Measurements from ENCODE around the gene LRRC8E.
"Not testable (repeated sequence)": the region's sequence is repeated elsewhere in the genome, so short reads cannot be mapped to it uniquely, and the experiment has no call there.

Gene LRRC8E

DNA sequence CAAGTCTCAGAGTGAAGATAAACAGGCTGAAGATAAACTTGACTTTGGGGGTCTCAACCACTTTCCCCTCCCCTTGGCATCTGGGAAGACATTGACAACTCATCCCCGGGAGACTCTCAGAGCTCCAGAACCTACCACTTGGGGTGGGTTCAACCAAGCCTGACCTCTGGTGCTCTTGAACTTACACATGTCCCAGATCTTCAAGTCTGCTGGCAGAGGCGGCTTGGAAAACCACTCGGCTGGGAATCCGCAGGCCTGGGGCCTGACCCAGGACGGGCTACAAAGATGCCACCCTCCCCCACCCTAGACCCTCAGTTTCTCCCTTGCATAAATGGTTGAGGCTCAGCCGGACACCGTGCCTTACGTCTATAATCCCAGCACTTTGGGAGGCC, 512 bp downstream of the LRRC8E start:
- DNase-seq: no peak

DNA sequence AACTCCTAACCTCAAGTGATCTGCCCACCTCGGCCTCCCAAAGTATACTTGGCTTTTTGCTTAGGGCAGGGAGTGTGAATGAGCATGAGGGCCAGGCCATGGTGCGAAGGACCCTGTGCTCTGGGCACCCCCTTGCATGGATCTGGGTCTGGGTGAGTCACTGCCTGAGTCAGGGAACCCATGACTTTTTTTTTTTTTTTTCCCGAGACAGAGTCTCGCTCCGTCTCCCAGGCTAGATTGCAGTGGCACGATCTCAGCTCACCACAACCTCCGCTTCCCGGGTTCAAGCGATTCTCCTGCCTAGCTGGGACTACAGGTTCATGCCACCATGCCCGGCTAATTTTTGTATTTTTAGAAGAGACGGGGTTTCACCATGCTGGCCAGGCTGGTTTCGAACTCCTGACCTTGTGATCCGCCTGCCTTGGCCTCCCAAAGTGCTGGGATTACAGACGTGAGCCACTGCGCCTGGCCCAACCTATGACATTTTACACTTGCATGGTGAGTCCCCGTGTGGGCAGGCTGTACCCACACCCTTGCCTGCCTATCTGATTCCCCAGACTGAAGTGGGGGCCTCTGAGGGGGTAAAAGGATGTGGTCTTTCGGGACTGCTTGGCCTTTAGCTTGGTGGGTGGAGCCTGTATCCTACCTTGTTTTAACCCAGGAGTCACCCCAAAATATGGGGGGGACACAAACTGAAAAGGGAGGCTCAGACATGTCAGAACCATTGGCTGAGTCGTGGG, 5.2 kb downstream of the LRRC8E start:
- not testable (repeated sequence) for DNase-seq

DNA sequence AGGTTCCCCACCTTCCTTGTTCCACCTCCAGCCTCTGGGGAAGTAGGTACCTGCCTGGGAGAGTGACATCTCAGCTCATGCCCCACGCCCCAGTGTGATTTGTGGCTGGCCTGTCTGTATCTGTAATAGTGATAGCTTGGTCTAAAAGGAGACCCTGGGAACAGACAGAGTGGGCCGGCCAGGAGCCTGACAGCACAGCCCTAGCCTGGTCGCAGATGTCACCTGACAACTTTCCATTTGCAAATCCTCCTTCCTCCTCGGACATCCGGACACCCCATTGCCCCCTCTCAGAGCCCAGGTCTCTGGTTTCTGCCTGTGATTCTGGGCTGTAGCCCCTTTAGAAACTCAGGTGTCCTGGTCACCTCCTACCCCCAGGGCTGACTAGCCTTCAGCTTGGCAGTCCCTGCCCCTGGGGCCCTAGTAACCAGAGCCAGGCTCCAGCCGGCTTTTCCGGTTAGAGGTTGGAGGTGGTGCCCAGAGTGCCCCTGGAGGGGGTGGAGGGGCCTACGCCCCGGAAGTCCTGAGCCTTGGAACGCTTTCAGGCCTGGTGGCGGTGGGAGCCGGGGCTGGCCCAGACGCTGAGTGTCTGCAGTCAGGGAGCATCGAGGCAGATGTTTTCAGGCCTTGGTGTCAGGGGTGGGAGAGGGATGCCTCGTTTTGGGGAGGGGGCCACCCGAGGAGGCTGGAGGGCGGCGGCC, 6.5 kb downstream of the LRRC8E start:
- DNase-seq: no peak

DNA sequence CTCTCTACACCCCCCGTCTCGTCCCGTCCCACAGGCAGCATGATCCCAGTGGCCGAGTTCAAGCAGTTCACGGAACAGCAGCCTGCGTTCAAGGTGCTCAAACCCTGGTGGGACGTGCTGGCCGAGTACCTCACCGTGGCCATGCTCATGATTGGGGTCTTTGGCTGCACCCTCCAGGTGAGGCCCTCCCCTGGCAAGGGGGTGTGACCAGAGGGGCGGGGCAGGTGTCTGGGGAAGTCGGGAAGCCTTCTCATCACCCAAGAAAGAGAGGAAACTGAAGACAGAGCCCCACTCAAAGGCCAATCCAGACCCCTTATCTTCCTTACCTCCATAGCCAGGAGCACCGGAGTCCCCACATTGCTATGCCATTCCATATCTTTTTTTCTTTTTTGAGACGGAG, 7.3 kb downstream of the LRRC8E start:
- DNase-seq: no peak

DNA sequence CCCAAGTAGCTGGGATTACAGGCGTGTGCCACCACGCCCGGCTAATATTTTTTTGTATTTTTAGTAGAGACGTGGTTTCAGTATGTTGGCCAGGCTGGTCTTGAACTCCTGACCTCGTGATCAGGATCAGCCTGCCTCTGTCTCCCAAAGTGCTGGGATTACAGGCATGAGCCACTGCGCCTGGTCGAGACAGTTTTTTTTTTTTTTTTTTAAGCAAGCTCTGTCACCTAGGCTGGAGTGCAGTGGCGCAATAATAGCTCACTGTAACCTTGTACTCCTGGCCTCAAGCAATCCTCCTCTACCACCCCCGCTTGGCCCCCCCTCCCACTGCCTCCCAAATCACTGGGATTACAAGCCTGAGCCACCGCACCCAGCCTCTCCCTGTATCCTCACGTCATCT, 9.0 kb downstream of the LRRC8E start:
- DNase-seq: no peak

DNA sequence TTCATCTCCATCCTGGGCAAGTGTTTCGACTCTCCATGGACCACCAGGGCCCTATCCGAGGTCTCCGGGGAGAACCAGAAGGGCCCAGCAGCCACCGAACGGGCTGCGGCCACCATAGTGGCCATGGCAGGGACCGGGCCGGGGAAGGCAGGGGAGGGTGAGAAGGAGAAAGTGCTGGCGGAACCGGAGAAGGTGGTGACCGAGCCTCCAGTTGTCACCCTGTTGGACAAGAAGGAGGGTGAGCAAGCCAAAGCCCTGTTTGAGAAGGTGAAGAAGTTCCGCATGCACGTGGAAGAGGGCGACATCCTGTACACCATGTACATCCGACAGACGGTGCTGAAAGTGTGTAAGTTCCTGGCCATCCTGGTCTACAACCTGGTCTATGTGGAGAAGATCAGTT, 10.7 kb downstream of the LRRC8E start:
- no peak for DNase-seq

DNA sequence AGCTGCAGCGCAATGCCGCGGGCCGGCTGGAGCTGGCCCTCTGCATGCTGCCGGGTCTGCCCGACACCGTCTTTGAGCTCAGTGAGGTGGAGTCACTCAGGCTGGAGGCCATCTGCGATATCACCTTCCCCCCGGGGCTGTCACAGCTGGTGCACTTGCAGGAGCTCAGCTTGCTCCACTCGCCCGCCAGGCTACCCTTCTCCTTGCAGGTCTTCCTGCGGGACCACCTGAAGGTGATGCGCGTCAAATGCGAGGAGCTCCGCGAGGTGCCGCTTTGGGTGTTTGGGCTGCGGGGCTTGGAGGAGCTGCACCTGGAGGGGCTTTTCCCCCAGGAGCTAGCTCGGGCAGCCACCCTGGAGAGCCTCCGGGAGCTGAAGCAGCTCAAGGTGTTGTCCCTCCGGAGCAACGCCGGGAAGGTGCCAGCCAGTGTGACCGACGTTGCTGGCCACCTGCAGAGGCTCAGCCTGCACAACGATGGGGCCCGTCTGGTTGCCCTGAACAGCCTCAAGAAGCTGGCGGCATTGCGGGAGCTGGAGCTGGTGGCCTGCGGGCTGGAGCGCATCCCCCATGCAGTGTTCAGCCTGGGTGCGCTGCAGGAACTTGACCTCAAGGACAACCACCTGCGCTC, 11.6 kb downstream of the LRRC8E start:
- DNase-seq: no peak

DNA sequence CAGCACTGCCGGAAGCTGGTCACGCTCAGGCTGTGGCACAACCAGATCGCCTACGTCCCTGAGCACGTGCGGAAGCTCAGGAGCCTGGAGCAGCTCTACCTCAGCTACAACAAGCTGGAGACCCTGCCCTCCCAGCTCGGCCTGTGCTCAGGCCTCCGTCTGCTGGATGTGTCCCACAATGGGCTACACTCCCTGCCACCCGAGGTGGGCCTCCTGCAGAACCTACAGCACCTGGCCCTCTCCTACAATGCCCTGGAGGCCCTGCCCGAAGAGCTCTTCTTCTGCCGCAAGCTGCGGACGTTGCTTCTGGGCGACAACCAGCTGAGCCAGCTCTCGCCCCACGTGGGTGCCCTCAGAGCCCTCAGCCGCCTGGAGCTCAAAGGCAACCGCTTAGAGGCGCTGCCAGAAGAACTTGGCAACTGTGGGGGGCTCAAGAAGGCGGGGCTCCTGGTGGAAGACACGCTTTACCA, 12.1 kb downstream of the LRRC8E start:
- DNase-seq: no peak

DNA sequence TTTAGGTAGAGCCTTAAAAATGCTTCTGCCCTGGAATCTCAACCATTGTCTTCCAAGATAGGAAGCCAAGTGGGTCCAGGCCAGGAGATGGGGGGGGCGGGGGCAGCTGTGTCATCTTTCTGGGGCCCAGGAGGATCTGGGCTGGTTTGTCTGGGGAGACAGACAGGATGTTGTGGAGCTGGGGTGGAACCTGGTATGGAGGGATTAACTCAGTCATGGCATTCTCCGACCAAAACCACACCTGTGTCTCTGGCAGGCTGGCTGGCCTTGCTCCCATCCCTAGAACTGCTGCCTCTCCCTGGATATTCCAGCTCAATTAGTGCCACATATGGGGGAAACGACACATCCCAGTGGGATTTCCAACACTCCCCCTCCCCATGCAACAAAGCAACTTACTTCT, 12.6 kb downstream of the LRRC8E start:
- DNase-seq: no peak

DNA sequence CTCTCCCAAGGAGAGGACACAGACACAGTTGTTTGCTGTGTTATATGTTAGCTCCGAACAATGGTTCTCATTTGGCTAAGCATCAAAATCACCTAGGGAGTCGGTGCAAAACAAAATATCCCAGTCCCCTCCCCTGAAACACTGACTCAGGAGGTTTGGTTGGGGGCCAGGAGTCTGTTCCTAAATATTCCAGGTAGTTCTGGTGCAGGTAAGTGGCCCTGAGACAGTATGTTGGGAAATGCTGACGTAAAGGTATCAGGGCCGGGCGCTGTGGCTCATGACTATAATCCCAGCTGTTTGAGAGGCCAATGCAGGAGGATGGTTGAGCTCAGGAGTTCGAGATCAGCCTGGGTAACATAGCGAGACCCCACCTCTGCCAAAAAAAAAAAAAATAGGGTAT, 13.0 kb downstream of the LRRC8E start:
- DNase-seq: no peak

DNA sequence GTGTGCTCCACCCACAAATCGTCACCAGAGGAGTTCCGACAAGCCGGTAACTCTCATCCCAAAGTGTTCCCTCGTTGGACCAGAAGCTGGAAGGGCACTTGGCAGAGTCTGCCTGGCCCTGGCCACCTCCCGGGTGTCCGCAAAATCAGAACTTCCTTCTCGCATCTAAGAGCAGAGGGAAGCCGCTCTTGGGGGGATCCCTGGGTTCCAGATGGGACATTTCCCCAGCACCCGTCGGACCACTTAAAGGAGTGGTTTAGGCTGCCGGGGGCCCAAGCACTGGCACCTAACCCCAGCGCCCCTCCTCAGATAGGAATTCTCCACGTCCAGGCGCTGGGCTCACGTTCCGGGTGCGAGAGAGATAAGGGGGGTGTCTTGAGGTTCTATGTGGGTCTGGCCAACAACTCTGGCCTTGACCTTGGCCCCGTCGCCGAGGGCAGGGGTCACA, 14.5 kb downstream of the LRRC8E start:
- no peak for DNase-seq

DNA sequence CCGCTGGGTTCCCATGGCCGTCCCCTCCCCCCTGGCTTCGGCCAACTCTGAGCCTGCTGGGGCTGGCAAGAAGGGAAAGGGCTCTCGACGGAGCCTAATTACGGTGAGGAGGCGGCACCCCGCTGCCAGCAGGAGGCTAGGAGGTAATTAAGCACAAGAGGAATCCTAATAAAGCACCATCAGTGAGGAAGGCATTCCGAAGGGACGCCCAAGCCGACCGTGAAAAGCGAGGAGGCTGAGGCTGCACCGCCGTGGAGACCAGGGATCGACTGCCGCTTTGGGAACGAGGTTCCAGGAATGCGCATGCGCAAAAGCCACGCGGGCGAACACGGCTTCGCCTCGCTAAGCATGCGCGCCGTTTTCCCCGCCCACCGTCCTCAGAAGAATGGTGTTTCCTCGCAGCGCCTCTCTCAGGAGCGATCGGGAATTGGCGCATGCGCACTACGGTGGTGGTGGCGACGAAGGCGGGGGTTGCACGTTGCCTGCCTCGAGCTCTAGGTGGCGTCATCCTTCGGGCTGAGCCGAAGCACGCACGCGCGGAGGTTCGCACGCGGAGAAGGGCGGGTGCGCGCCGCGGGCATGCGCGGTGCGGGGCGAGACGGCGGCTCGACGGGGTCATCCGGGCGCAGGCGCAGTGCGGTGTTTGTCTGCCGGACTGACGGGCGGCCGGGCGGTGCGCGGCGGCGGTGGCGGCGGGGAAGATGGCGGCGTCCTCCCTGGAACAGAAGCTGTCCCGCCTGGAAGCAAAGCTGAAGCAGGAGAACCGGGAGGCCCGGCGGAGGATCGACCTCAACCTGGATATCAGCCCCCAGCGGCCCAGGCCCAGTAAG, 15.1 kb downstream of the LRRC8E start, which contains the start of gene MAP2K7:
Gene MAP2K7 (plus strand): TSS at position 634 of the 830 bp plus-strand sequence. CDS start 68 bp downstream, at position 702.
- peak; percentile 100 for DNase-seq

DNA sequence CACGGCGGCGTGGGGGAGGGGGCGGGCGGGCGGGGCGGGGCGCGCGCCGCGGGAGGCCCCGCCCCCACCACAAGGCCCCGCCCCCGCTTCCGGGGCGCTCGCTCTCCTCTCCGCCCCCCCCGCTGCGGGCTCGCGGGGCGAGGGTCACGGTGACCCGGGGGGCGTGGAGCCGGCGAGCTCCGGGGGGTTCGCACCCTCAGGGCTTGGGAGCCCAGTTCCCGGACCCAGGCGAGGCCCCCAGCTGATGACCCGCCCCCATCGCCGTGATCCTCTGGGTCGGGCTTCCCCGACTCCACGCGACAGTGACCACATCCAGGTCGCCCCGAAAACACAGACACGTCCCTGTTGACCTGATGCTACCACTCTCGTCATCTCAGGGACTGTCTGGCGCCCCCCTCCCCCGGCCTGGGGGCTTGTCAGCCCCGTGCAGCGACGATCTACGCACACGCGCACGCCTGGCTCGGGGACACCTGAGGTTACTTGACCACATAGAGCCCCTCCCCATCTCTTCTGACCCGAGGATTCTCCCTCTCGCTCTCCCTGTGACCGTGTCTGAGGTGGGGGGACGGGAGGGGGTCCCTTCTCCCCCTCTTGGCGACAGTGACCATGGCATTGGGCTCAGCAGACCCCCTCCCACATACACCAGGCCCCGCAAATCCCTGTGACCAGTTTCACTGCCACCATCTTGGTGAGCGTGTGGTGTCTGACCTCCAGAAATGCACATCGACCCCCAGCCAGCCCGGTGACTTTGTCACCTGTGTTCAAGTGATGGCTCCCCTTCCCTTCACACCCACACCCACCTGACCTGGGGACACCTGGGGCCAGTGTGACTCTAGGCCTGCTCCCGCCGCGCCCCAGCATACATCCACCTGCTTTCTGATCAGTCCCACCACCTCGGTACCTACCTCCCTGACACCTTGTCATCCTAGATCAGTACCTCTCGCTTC, 16.0 kb downstream of the LRRC8E start:
- DNase-seq: no peak

DNA sequence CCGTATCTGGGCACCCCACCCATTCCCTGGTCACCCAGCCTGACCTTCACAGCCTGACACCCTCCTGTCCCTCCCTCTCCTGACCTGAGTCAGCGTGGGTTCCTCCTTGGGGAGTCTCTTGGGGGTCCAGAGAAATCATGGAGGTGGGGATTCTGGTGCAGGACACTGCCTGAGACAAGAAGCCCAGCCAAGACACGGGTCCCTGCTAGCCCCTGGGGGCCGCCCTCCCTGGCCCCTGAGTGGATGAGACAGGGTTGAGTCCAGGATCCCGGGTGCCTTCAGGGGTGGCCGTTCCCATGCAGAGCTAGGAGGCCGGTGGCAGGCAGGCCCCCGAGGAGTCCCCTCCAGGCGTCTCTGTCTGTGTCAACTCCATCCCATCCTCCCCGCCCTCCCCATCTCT, 17.0 kb downstream of the LRRC8E start:
- DNase-seq: no peak

DNA sequence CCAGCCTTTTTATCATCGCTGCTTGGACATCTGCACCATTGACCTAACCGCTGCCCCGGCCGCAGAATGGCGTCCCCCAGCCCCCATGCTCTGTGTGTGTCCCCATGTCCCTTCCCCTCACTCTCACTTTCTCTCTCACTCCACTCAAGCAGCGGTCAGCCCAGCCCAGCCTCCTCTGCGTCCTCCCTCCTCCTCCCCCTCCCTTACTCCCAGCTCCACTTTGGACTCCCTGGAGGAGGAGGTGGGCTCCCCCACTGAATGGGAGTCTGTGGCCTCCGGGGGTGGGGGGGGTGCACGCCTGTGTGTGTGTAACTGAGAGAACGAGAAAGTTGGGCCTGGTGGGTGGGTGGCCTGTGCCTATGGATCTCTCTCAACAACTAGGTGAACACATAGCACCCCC, 17.5 kb downstream of the LRRC8E start:
- DNase-seq: no peak

DNA sequence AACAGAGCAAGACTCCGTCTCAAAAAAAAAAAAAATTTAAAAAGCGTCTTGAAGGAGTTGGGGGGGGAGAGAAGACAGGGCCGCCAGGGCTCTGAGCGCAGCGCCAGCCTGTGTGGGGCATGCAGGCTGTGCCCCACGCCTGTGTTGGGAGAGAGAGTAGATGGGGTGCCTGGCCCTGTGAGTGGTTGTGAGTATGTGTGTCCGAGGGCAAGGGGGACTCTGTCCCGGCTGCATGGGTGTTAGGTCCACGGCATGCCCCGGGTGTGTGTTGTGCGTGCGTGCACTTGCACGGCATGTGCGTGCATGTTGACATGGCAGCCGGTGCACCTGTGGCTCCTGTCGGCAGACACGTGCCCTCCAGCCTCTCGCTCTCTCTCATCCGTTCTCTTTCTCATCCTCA, 18.8 kb downstream of the LRRC8E start:
- DNase-seq: no peak

DNA sequence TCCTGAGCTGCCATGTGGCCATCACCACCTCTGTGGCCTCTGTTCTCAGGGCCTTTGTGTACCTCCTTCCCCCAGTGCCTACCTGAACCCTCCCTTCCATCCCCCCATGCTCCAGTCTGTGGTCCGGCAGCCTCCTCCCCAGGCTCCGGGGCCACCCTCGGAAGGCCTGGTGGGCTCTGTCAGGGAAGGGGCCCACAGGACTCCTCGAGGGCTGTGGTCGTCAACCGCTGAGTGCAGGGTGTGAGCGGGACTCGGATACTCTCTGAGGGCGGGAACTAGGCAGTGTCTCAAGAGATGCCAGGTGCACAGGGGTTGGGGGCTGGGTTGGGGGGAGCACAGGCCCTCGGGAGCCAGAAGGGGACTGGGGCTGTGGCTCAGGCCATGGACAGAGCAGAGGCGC, 19.2 kb downstream of the LRRC8E start:
- DNase-seq: no peak

DNA sequence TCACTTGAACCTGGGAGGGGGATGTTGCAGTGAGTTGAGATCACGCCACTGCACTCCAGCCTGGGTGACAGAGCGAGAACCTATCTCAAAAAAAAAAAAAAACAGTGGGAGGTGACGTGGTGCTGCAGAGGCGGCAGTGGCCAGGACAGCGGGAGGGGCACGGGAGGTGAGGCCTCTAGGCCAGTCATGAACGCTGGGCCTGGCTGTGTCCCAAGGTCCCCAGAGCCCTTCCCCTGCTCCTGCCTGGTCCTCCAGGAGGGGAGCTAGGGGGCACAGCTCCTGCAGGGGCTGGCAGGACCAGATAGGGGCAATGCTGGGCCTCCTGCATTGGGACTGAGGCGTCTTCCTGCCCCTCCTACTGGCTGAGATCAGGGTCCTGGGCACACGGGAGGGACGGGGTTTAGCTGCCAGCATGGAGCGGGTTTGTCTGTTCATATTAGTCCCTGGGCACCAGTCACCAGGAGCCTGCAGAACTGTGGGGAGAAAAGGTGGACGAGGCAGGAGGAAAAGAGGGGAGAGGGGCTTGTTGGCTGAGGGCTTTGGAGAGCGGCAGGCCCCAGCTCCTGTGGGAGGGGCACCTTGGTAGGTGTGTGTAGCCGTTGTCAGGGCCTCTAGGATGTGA, 19.9 kb downstream of the LRRC8E start:
- DNase-seq: no peak

DNA sequence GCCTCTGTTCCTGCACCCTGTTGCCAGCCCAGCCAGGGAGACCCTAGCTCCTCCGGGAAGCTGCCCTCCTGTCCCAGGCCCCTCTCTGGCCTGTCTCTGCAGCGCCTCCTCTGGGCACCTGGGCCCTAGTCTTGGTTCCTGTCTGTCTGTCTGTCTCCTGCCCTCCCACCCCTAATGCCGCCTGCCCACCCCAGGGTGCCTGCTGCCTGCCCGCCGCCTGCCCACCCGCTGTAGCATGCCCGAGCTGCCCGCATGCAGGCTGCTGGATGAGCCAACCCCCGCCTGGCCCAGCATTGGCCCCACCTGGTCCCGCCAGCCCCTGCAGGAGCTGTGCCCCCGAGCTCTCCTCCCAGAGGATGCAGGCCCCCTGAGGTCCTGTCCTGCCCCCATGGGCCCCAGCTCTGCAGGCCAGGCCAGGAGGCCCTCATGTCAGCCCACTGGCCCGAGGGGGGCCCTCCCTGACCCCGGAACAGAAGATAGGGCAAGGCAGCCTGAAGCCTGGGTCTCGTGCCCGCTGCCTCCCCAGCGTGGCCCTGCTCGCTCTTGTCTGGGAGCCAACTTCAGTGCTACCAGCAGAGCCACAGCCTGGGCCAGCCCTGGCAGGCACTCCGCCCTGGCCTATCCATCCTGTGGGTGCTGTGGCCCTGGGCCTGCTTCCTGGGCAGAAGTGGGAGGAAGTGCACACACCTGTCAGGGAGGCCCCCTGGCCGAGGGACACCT, 20.6 kb downstream of the LRRC8E start:
- DNase-seq: no peak

DNA sequence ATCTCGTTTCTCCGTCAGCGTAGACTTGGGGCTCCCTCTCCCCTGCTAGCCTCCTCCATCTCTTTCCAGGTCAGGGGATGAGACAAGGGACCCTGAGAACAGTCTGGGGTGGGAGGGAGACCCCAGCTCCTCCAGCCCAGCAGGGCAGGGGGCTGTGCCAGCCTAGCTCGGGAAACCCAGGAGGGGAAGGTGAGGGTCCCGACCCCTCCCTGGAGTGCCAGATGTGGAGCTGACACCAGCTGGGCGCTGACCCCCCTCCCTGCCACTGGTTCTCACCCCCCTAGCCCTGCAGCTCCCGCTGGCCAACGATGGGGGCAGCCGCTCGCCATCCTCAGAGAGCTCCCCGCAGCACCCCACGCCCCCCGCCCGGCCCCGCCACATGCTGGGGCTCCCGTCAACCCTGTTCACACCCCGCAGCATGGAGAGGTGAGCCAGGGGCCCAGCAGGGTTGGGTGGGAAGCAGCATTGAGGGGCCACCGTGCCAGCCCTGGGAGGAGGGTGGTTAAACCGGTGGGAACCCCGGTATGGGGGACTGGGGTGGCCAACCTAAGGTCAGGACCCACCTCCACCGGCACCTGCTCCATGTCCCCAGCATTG, 21.3 kb downstream of the LRRC8E start:
- no peak for DNase-seq

Measured in activated naive CD4-positive, alpha-beta T cell treated with anti-CD3 and anti-CD28 coated beads, Interleukin-2, amount 50 U/mL, for 16 hours (primary cell).